ENCODE results near the gene NYAP2.

The NYAP2 gene

GRCh38 chr2:225486236-225486635, 86.7 kb downstream of the NYAP2 start:
- no peak for DNase-seq (ENCODE audit: low read depth)

- DNase-seq (ENCODE audit: low read depth), result no peak
These were observed 88.4 kb downstream of the NYAP2 start for GRCh38 chr2:225487878-225488416.

- DNase-seq (ENCODE audit: low read depth), result no peak
These were observed 89.2 kb downstream of the NYAP2 start for GRCh38 chr2:225488743-225489142.

- no peak for DNase-seq (ENCODE audit: low read depth)
These were observed 94.0 kb downstream of the NYAP2 start for GRCh38 chr2:225493420-225494099.

GRCh38 chr2:225494100-225494459, 94.6 kb downstream of the NYAP2 start:
- no peak for DNase-seq (ENCODE audit: low read depth)

- no peak for DNase-seq (ENCODE audit: low read depth)
These were observed 96.2 kb downstream of the NYAP2 start for GRCh38 chr2:225495706-225496105.

- no peak for DNase-seq (ENCODE audit: low read depth)
These were observed 97.1 kb downstream of the NYAP2 start for GRCh38 chr2:225496568-225496967.

GRCh38 chr2:225497166-225497565, 97.7 kb downstream of the NYAP2 start:
- DNase-seq (ENCODE audit: low read depth), result no peak

- no peak for DNase-seq (ENCODE audit: low read depth)
These were observed 101.5 kb downstream of the NYAP2 start for GRCh38 chr2:225501022-225501421.

GRCh38 chr2:225502971-225503370, 103.5 kb downstream of the NYAP2 start:
- no peak for DNase-seq (ENCODE audit: low read depth)

- DNase-seq (ENCODE audit: low read depth), result no peak
These were observed 111.3 kb downstream of the NYAP2 start for GRCh38 chr2:225510796-225511195.

- DNase-seq (ENCODE audit: low read depth), result no peak
These were observed 113.0 kb downstream of the NYAP2 start for GRCh38 chr2:225512469-225512868.

- no peak for DNase-seq (ENCODE audit: low read depth)
These were observed 113.5 kb downstream of the NYAP2 start for GRCh38 chr2:225512876-225513540.

- no peak for DNase-seq (ENCODE audit: low read depth)
These were observed 115.5 kb downstream of the NYAP2 start for GRCh38 chr2:225515033-225515432.

- no peak for DNase-seq (ENCODE audit: low read depth)
These were observed 127.4 kb downstream of the NYAP2 start for GRCh38 chr2:225526760-225527390.

GRCh38 chr2:225531559-225531958, 132.0 kb downstream of the NYAP2 start:
- DNase-seq (ENCODE audit: low read depth), result no peak

GRCh38 chr2:225532096-225532495, 132.6 kb downstream of the NYAP2 start:
- DNase-seq (ENCODE audit: low read depth), result no peak

GRCh38 chr2:225534037-225534436, 134.5 kb downstream of the NYAP2 start:
- no peak for DNase-seq (ENCODE audit: low read depth)

GRCh38 chr2:225534697-225535096, 135.2 kb downstream of the NYAP2 start:
- DNase-seq (ENCODE audit: low read depth), result no peak

- no peak for DNase-seq (ENCODE audit: low read depth)
These were observed 136.5 kb downstream of the NYAP2 start for GRCh38 chr2:225536036-225536435.

- DNase-seq (ENCODE audit: low read depth), result no peak
These were observed 144.1 kb downstream of the NYAP2 start for GRCh38 chr2:225543626-225544025.

GRCh38 chr2:225556461-225556860, 157.0 kb downstream of the NYAP2 start:
- DNase-seq (ENCODE audit: low read depth), result no peak

GRCh38 chr2:225558399-225559071, 159.0 kb downstream of the NYAP2 start:
- no peak for DNase-seq (ENCODE audit: low read depth)

Measured in T-helper 22 cell (primary cell).